Activated naive CD4-positive, alpha-beta T cell treated with anti-CD3 and anti-CD28 coated beads for 36 hours (primary cell): ENCODE data around the gene CDC27. TPM values are rescaled to one million over a fixed set of nuclear protein-coding genes. Genes with fewer than 3 reads are reported as not detected.
"Not testable (repeated sequence)": the region's sequence is repeated elsewhere in the genome, so short reads cannot be mapped to it uniquely, and the experiment has no call there.

ENCODE experiments used
- CTCF ChIA-PET: fragments of 350-600 bp; sonication (Branson Sonifier 250); formaldehyde crosslinking; loops from one replicate; lab custom pipeline; 2021; ENCODE audit warnings: antibody characterized with exemption; lab: Charles Lee
- DNase-seq: peaks from one replicate; pipeline ENCODE4 v3.0.0-alpha.2; 2020
- H3K27ac Mint-ChIP-seq: one replicate; pipeline ENCODE4 v1.8.0; 2021; ENCODE audit warnings: mild to moderate bottlenecking, mixed read lengths
- H3K27me3 Mint-ChIP-seq: one replicate; pipeline ENCODE4 v1.8.0; 2021; ENCODE audit warnings: low read depth, mixed read lengths
- H3K36me3 Mint-ChIP-seq: one replicate; pipeline ENCODE4 v1.8.0; 2021; ENCODE audit warnings: low read depth, mixed read lengths
- H3K4me1 Mint-ChIP-seq: one replicate; pipeline ENCODE4 v1.8.0; 2021; ENCODE audit warnings: low read depth, mixed read lengths
- H3K4me3 Mint-ChIP-seq: one replicate; pipeline ENCODE4 v1.8.0; 2021; ENCODE audit warnings: mild to moderate bottlenecking, moderate library complexity, mixed read lengths
- H3K9me3 Mint-ChIP-seq: one replicate; pipeline ENCODE4 v1.8.0; 2021; ENCODE audit warnings: mixed read lengths
- intact Hi-C: fragments of 100-400 bp; cut with micrococcal nuclease; formaldehyde crosslinking; loops from one replicate; pipeline ENCODE4 v1.15.1; 2023
- total RNA-seq, 2 experiments: library from RNA; stranded (reverse); gene quantifications; one replicate each; pipeline ENCODE4 v1.2.3, GENCODE V29; 2021

Gene CDC27
- total RNA-seq, 2 experiments from 2014 or later = 105 to 117 TPM

DNA sequence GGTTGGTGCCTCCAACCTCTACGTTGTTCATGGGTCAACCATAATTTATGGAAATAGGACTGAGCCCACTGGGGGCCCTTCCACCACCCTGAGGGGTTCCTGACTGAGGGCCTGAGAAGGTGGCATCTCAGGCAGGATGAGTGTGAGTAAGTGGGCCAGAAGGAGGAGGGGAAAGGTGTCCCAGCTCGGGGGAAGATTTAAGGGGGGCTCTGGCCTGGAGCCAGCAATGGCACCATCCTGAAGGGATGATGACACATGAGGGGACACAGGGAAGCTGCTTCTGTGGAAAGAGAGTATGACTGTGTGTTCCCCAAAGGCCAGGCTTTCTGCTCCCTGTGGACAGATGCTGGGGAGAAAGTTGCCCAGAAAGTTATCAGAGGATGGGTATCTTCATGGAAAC is 38.8 kb upstream of the CDC27 start:
- intact Hi-C loops = no loop called here
- H3K27me3 Mint-ChIP-seq = peaks cover 3% of the 10 kb centered on the region
- peaks cover 9% of the 10 kb centered on the region for H3K4me1 Mint-ChIP-seq
- DNase-seq = no peak
- H3K4me3 Mint-ChIP-seq = no peak overlapping the region
- no peaks in the 10 kb centered on the region for H3K36me3 Mint-ChIP-seq
- no peak overlapping the region for H3K27ac Mint-ChIP-seq
- CTCF ChIA-PET = no interaction called here
- H3K9me3 Mint-ChIP-seq = peaks cover 8% of the 10 kb centered on the region

DNA sequence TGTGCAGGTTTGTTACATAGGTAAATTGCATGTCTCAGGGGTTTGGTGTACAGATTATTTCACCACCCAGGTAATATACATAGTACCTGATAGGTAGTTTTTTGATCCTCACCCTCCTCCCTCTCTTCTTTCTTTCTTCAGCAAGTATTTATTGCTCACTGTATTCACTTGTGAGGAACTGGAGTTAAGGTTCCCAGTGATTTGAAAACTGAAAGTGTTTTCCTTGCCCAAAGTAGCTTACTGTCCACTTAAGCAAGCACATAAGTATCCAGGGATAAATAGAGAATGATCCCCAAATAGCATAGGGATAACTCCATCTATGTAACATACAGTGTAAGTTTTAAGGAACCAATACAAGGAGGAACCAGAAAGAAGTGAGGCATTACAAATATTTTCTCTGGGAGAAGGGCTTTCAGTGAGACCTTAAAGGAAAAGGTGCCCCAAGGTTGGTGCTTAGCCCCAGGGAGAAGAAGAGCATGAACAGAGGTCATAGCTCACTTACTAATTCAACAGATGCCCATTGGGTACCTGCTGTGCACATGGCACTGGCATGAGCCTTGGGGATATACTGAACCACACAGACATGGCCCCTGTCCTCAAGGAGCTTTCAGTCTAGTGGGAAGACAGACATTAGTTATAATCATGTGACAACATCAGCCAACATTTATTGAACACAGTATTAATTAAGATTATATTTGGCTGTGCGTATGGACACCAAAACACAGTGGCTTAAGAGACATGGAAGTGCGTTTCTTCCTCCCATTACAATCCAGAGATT is 37.0 kb upstream of the CDC27 start:
- H3K4me1 Mint-ChIP-seq = peaks cover 9% of the 10 kb centered on the region
- no peaks in the 10 kb centered on the region for H3K36me3 Mint-ChIP-seq
- no peak for DNase-seq
- H3K9me3 Mint-ChIP-seq = peaks cover 8% of the 10 kb centered on the region
- intact Hi-C loops = no loop called here
- H3K4me3 Mint-ChIP-seq = no peak overlapping the region
- peaks cover 3% of the 10 kb centered on the region for H3K27me3 Mint-ChIP-seq
- no peak overlapping the region for H3K27ac Mint-ChIP-seq
- CTCF ChIA-PET = interaction anchor here (2.1 kb wide), 1 partner anchor 89 kb away, joined by 8 read pairs; no protein-coding TSS in a partner anchor

GRCh38 chr17:47225436-47225858 is 36.4 kb upstream of the CDC27 start:
- peaks cover 13% of the 10 kb centered on the region for H3K4me1 Mint-ChIP-seq
- intact Hi-C loops = no loop called here
- no peak overlapping the region for H3K4me3 Mint-ChIP-seq
- H3K27me3 Mint-ChIP-seq = peaks cover 1% of the 10 kb centered on the region
- DNase-seq = no peak
- H3K9me3 Mint-ChIP-seq = peaks cover 8% of the 10 kb centered on the region
- H3K27ac Mint-ChIP-seq = no peak overlapping the region
- H3K36me3 Mint-ChIP-seq = no peaks in the 10 kb centered on the region
- CTCF ChIA-PET = interaction anchor here (2.1 kb wide), 1 partner anchor 90 kb away, joined by 8 read pairs; no protein-coding TSS in a partner anchor

DNA sequence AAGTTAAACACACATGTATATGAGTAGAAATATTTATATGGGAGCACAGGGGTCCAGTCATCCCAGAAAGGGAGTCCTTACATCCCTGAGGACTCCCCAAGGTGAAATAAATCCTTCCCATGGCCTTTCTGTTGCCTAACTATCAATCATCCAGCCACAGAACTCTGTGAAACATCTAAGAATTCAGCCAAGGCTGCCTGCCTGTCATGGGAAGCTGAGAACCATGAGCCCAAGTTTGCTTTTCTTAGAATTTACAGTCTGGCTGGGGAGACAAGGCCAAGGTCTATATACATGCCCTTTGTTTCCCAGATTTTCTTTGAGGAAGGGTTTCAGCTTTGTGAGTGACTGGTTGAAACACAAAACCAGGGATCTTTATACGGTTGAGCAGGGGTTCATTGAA is 35.9 kb upstream of the CDC27 start:
- intact Hi-C loops = no loop called here

GRCh38 chr17:47224077-47224476 is 35.0 kb upstream of the CDC27 start:
- H3K27ac Mint-ChIP-seq, H3K9me3 Mint-ChIP-seq, H3K27me3 Mint-ChIP-seq, intact Hi-C loops, CTCF ChIA-PET, DNase-seq, H3K36me3 Mint-ChIP-seq, H3K4me3 Mint-ChIP-seq: not testable (repeated sequence)
- peaks cover 16% of the 10 kb centered on the region for H3K4me1 Mint-ChIP-seq

More for the DNA sequence above, 35.9 kb upstream of the CDC27 start:
- CTCF ChIA-PET = interaction anchor here (2.1 kb wide), 1 partner anchor 90 kb away, joined by 8 read pairs; no protein-coding TSS in a partner anchor
- Mint-ChIP-seq H3K27me3 (no peaks in the 10 kb centered on the region), H3K36me3 (no peaks in the 10 kb centered on the region), H3K4me3 (no peak overlapping the region), H3K4me1 (peaks cover 15% of the 10 kb centered on the region), H3K27ac (no peak overlapping the region), H3K9me3 (peaks cover 8% of the 10 kb centered on the region)
- DNase-seq = no peak

- no peak for DNase-seq
- Mint-ChIP-seq H3K4me1 (peaks cover 21% of the 10 kb centered on the region), H3K9me3 (peaks cover 8% of the 10 kb centered on the region), H3K36me3 (no peaks in the 10 kb centered on the region), H3K4me3 (no peak overlapping the region), H3K27me3 (no peaks in the 10 kb centered on the region), H3K27ac (no peak overlapping the region)
- CTCF ChIA-PET = no interaction called here
- intact Hi-C loops = no loop called here
Measured at GRCh38 chr17:47223460-47223859, 34.4 kb upstream of the CDC27 start.

- Mint-ChIP-seq H3K27ac (no peak overlapping the region), H3K27me3 (no peaks in the 10 kb centered on the region), H3K9me3 (peaks cover 8% of the 10 kb centered on the region), H3K36me3 (no peaks in the 10 kb centered on the region), H3K4me3 (no peak overlapping the region), H3K4me1 (peaks cover 23% of the 10 kb centered on the region)
- CTCF ChIA-PET = no interaction called here
- no peak for DNase-seq
- intact Hi-C loops = no loop called here
Measured at GRCh38 chr17:47223007-47223406, 33.9 kb upstream of the CDC27 start.

- Mint-ChIP-seq H3K36me3 (no peaks in the 10 kb centered on the region), H3K27me3 (no peaks in the 10 kb centered on the region), H3K9me3 (peaks cover 8% of the 10 kb centered on the region), H3K4me3 (no peak overlapping the region), H3K4me1 (peaks cover 29% of the 10 kb centered on the region), H3K27ac (no peak overlapping the region)
- DNase-seq = no peak
- intact Hi-C loops = no loop called here
- CTCF ChIA-PET = no interaction called here
Measured at GRCh38 chr17:47222047-47222446, 33.0 kb upstream of the CDC27 start.

DNA sequence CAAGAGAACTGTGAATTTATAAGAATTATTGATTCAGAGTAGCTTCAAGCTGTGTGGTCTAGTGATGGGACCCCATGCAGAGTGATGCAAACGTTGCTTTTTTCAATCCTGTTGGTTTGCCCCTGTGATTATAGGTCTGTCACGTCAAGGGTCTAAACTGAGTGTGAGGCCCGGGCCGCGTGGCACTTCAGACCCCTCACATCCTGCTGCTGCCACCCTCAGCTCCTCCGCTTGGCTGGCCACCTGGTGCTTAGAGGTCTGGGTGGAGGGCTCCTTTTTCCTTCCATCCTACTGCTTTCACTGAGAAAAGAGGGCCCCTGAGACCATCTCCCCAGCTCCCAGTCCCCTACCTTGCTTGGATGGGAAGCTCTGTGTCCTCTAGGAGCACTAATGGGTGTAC is 32.1 kb upstream of the CDC27 start:
- H3K36me3 Mint-ChIP-seq = no peaks in the 10 kb centered on the region
- peaks cover 30% of the 10 kb centered on the region for H3K4me1 Mint-ChIP-seq
- no peak overlapping the region for H3K4me3 Mint-ChIP-seq
- no peak overlapping the region for H3K27ac Mint-ChIP-seq
- intact Hi-C loops = no loop called here
- H3K9me3 Mint-ChIP-seq = peaks cover 8% of the 10 kb centered on the region
- CTCF ChIA-PET = no interaction called here
- no peaks in the 10 kb centered on the region for H3K27me3 Mint-ChIP-seq
- no peak for DNase-seq

DNA sequence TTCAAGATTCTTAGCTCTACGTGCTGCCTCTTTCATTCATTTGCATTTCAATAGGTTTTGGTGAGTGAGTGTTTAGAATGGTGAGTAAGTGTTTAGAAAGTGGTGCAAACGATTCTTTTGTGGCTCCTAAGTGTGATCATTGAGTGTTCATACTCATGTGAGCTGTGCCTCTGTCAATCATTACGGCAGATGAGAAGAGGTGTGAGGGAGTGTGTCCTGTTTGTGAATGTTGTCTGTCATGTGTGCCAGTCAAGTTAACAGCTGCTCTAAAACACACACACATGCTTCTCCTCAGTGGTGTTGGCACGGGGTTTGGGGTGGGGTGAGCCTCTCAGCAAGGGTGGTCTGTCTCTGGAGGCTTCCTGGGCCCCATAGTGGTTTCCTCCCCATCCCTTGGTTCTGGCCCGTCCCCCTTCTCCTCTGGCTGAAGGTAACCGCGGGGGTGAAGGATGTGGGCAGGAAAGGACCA is 31.5 kb upstream of the CDC27 start:
- no peaks in the 10 kb centered on the region for H3K27me3 Mint-ChIP-seq

GRCh38 chr17:47219621-47220475 is 30.8 kb upstream of the CDC27 start:
- Mint-ChIP-seq H3K36me3 (no peaks in the 10 kb centered on the region), H3K9me3 (peaks cover 8% of the 10 kb centered on the region), H3K27ac (no peak overlapping the region), H3K4me1 (peaks cover 30% of the 10 kb centered on the region), H3K4me3 (no peak overlapping the region), H3K27me3 (no peaks in the 10 kb centered on the region)
- no peak for DNase-seq
- CTCF ChIA-PET = interaction anchor here (0.7 to 1.3 kb wide), 3 partner anchors 10 to 88 kb away, joined by 3 to 4 read pairs (median 3); no protein-coding TSS in a partner anchor
- intact Hi-C loops = no loop called here

More for the DNA sequence above, 31.5 kb upstream of the CDC27 start:
- CTCF ChIA-PET = interaction anchor here (0.7 kb wide), 1 partner anchor 15 kb away, joined by 3 read pairs; no protein-coding TSS in a partner anchor
- H3K27ac Mint-ChIP-seq = no peak overlapping the region
- peaks cover 8% of the 10 kb centered on the region for H3K9me3 Mint-ChIP-seq
- no peak overlapping the region for H3K4me3 Mint-ChIP-seq
- H3K4me1 Mint-ChIP-seq = peaks cover 30% of the 10 kb centered on the region
- H3K36me3 Mint-ChIP-seq = no peaks in the 10 kb centered on the region
- intact Hi-C loops = no loop called here
- DNase-seq = peak; percentile 26

DNA sequence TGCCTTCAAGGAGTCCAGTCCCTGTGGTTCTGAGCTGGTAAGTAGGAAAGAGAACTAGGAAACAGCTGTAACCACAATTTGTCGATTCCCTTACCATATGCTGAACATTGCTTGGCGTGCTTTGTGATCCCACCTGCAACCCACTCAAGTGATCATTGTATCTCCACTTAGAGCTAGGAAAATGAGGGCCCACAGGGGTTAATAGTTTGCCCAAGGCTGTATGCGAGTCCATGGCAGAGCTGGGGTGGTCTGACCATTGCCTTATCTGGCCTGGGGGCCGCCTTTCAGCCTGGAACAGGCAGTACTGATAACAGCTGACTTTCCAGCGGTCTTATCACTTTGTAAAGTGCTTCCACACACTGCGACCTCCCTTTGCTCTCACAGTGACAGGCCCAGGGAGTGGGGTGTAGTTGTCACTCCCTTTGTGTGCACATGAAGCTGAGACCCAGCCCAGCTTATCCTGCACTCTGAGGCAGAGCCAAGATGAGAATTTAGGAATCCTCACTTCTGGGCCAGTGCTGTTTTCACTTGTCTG is 29.9 kb upstream of the CDC27 start:
- no peak for DNase-seq
- intact Hi-C loops = no loop called here
- H3K27ac Mint-ChIP-seq = no peak overlapping the region
- H3K9me3 Mint-ChIP-seq = peaks cover 1% of the 10 kb centered on the region
- H3K27me3 Mint-ChIP-seq = no peaks in the 10 kb centered on the region
- no peaks in the 10 kb centered on the region for H3K36me3 Mint-ChIP-seq
- CTCF ChIA-PET = interaction anchor here (0.7 to 1.3 kb wide), 2 partner anchors 10 to 87 kb away, joined by 3 to 4 read pairs; no protein-coding TSS in a partner anchor
- H3K4me1 Mint-ChIP-seq = peaks cover 30% of the 10 kb centered on the region
- no peak overlapping the region for H3K4me3 Mint-ChIP-seq
